HG03520 (cell line): ENCODE measurements around the gene FGF5.
"Not testable (repeated sequence)": the region's sequence is repeated elsewhere in the genome, so short reads cannot be mapped to it uniquely, and the experiment has no call there.

Experiments
- ATAC-seq: cut with Tn5 transposase; IDR thresholded peaks from one replicate; pipeline ENCODE4 v1.9.1; 2021; ENCODE audit warnings: mild to moderate bottlenecking, moderate library complexity; ENCODE audit not compliant: unreplicated experiment

Gene FGF5

GRCh38 chr4:80266253-80266901, at the start of gene FGF5:
Gene FGF5 (plus strand): TSS chr4:80266664. CDS start chr4:80266825, 161 bp downstream.
- no peak for ATAC-seq

GRCh38 chr4:80219301-80220025, 47.0 kb upstream of the FGF5 start:
- ATAC-seq = no peak

- ATAC-seq = no peak
Measured at GRCh38 chr4:80220711-80221110, 45.8 kb upstream of the FGF5 start.

- no peak for ATAC-seq
Measured at GRCh38 chr4:80221161-80221560, 45.3 kb upstream of the FGF5 start.

GRCh38 chr4:80225595-80225994, 40.9 kb upstream of the FGF5 start:
- no peak for ATAC-seq

GRCh38 chr4:80226094-80226493, 40.4 kb upstream of the FGF5 start:
- ATAC-seq = no peak

- ATAC-seq = peak; percentile 48
Measured at GRCh38 chr4:80228460-80228859, 38.0 kb upstream of the FGF5 start.

GRCh38 chr4:80229128-80229527, 37.3 kb upstream of the FGF5 start:
- no peak for ATAC-seq

GRCh38 chr4:80229590-80229989, 36.9 kb upstream of the FGF5 start:
- no peak for ATAC-seq

GRCh38 chr4:80231180-80231579, 35.3 kb upstream of the FGF5 start:
- no peak for ATAC-seq

- ATAC-seq = no peak
Measured at GRCh38 chr4:80232707-80233370, 33.6 kb upstream of the FGF5 start.

GRCh38 chr4:80233390-80233789, 33.1 kb upstream of the FGF5 start:
- no peak for ATAC-seq

- ATAC-seq = no peak
Measured at GRCh38 chr4:80235451-80235850, 31.0 kb upstream of the FGF5 start.

- ATAC-seq = no peak
Measured at GRCh38 chr4:80237992-80238391, 28.5 kb upstream of the FGF5 start.

- ATAC-seq = no peak
Measured at GRCh38 chr4:80239480-80240150, 26.8 kb upstream of the FGF5 start.

GRCh38 chr4:80240976-80241375, 25.5 kb upstream of the FGF5 start:
- ATAC-seq = no peak

GRCh38 chr4:80243274-80244018, 23.0 kb upstream of the FGF5 start:
- no peak for ATAC-seq

GRCh38 chr4:80247484-80247883, 19.0 kb upstream of the FGF5 start:
- not testable (repeated sequence) for ATAC-seq

- no peak for ATAC-seq
Measured at GRCh38 chr4:80249144-80249543, 17.3 kb upstream of the FGF5 start.

- ATAC-seq = no peak
Measured at GRCh38 chr4:80252427-80252826, 14.0 kb upstream of the FGF5 start.

- no peak for ATAC-seq
Measured at GRCh38 chr4:80252953-80253352, 13.5 kb upstream of the FGF5 start.
